BLaER1 treated with 17β-estradiol and CSF1 and Interleukin-3, amounts not matched to agents 10 nM and 100 nM (cell line): ENCODE data around the gene FAM13A.

ENCODE experiments used
- H3K27ac ChIP-seq, 11 experiments: shearing (Covaris generic); formaldehyde crosslinking; 2 replicates each; pipeline ENCODE4 v1.8.1; 2022
- H3K27me3 ChIP-seq, 11 experiments: shearing (Covaris generic); formaldehyde crosslinking; 2 replicates each; pipeline ENCODE4 v1.8.1; 2022
- H3K36me3 ChIP-seq, 11 experiments: shearing (Covaris generic); formaldehyde crosslinking; 2 replicates each; pipeline ENCODE4 v1.8.1; 2022
- H3K4me1 ChIP-seq, 10 experiments: shearing (Covaris generic); formaldehyde crosslinking; 2 replicates each; pipeline ENCODE4 v1.8.1; 2022
- H3K4me2 ChIP-seq, 11 experiments: shearing (Covaris generic); formaldehyde crosslinking; 2 replicates each; pipeline ENCODE4 v1.8.1; 2022
- H3K4me3 ChIP-seq, 10 experiments: shearing (Covaris generic); formaldehyde crosslinking; 2 replicates each; pipeline ENCODE4 v1.8.1; 2022
- H3K9ac ChIP-seq, 11 experiments: shearing (Covaris generic); formaldehyde crosslinking; 2 replicates each; pipeline ENCODE4 v1.8.1; 2022
- H3K9me3 ChIP-seq, 11 experiments: shearing (Covaris generic); formaldehyde crosslinking; replicated peaks in 1 of 11; 2 replicates each; pipeline ENCODE4 v1.8.1; 2022
- H4K20me1 ChIP-seq, 11 experiments: shearing (Covaris generic); formaldehyde crosslinking; 2 replicates each; pipeline ENCODE4 v1.8.1; 2022
- Cebpa-rat ChIP-seq, 11 experiments: shearing (Covaris generic); IDR thresholded peaks; 2 replicates each; pipeline ENCODE4 v1.8.1; 2022

The FAM13A gene

GRCh38 chr4:88796545-88796944 lies 260.4 kb downstream of the FAM13A start:
- no peak for TF ChIP-seq Cebpa-rat (IDR thresholded peaks at IDR 0.05)
- peaks cover 0 to 18% (median 4%) of the 10 kb centered on the region in 11 experiments; a peak in 9 of 22 replicates for H3K9me3 ChIP-seq
- no peak overlapping the region for H3K9ac ChIP-seq

DNA sequence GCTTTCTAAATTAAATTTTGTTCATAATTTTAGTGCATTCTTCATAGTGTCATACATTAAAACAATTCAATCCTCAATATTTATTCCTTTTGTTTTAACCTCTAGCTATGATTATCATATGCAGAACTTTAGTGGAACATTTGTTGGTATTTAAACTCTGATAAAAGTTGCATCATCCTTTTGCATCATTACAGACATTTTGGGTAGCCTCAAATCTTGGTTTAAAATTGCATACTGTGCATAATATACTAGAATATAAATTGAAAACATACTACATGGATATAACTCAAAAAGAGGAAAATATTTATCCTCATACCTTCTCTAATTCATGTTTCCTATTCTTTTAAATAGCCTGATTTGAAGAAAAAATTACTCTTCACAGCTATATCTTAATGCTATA lies 262.0 kb downstream of the FAM13A start:
- Histone ChIP-seq H3K4me2 (no peak overlapping the region), H3K4me1 (peaks cover 0 to 36% (median 0%) of the 10 kb centered on the region in 10 experiments; a peak in 8 of 20 replicates), H3K9ac (no peak overlapping the region), H3K27me3 (no peaks in the 10 kb centered on the region), H4K20me1 (peaks cover 0 to 63% (median 0%) of the 10 kb centered on the region in 11 experiments; a peak in 3 of 22 replicates), H3K36me3 (peaks cover 0 to 58% (median 0%) of the 10 kb centered on the region in 11 experiments; a peak in 7 of 22 replicates), H3K9me3 (peaks cover 0 to 18% (median 4%) of the 10 kb centered on the region in 11 experiments; a peak in 9 of 22 replicates), H3K4me3 (no peak overlapping the region), H3K27ac (no peak overlapping the region)
- no peak for TF ChIP-seq Cebpa-rat (IDR thresholded peaks at IDR 0.05)

More at GRCh38 chr4:88796545-88796944, 260.4 kb downstream of the FAM13A start:
- Histone ChIP-seq H3K36me3 (peaks cover 0 to 55% (median 0%) of the 10 kb centered on the region in 11 experiments; a peak in 6 of 22 replicates), H3K27me3 (no peaks in the 10 kb centered on the region), H3K4me2 (no peak overlapping the region), H3K27ac (no peak overlapping the region), H4K20me1 (peaks cover 0 to 62% (median 0%) of the 10 kb centered on the region in 11 experiments; a peak in 2 of 22 replicates), H3K4me1 (peaks cover 0 to 34% (median 0%) of the 10 kb centered on the region in 10 experiments; a peak in 8 of 20 replicates), H3K4me3 (no peak overlapping the region)

DNA sequence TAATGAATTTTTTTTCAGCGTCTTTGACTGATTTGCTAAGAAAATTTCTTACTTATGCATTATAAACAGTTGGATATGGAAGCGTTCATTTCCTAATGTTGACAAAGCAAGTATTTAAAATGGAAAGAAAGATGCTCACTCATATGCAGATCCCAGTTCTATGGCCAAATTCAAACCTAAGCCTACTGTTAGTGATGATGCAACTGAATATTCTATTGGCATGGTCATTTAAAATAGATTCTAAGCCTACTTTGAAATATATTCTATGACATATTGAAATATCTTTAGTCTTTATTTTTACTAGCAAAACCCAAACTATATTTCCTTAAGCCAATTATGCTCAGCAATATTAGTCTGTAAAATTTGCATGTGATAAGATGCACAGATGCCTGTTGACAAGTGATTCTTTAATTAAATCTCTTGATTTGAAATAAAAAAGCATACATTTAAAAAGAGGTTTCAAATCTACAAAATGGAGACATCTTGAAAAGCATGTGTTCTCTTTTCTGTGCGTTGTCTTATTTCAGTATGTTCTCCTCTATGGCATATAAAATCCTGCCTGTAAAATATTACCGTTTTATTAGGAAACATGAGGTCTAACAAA lies 262.8 kb downstream of the FAM13A start:
- Histone ChIP-seq H3K9me3 (peaks cover 0 to 18% (median 4%) of the 10 kb centered on the region in 11 experiments; a peak in 9 of 22 replicates), H3K4me3 (no peak overlapping the region), H3K9ac (no peak overlapping the region), H3K4me2 (no peak overlapping the region), H3K4me1 (peaks cover 0 to 36% (median 0%) of the 10 kb centered on the region in 10 experiments; a peak in 8 of 20 replicates), H3K36me3 (peaks cover 0 to 58% (median 0%) of the 10 kb centered on the region in 11 experiments; a peak in 7 of 22 replicates), H4K20me1 (peaks cover 0 to 63% (median 0%) of the 10 kb centered on the region in 11 experiments; a peak in 3 of 22 replicates), H3K27ac (no peak overlapping the region), H3K27me3 (no peaks in the 10 kb centered on the region)
- TF ChIP-seq Cebpa-rat (IDR thresholded peaks at IDR 0.05): no peak

- Histone ChIP-seq H3K9ac (no peak overlapping the region), H4K20me1 (peaks cover 0 to 66% (median 0%) of the 10 kb centered on the region in 11 experiments; a peak in 3 of 22 replicates), H3K27me3 (no peaks in the 10 kb centered on the region), H3K4me3 (no peak overlapping the region), H3K9me3 (peaks cover 0 to 18% (median 4%) of the 10 kb centered on the region in 11 experiments; a peak in 9 of 22 replicates), H3K4me2 (no peak overlapping the region; a peak in 1 of 22 replicates), H3K36me3 (peaks cover 0 to 58% (median 0%) of the 10 kb centered on the region in 11 experiments; a peak in 7 of 22 replicates), H3K27ac (no peak overlapping the region), H3K4me1 (peaks cover 0 to 36% (median 0%) of the 10 kb centered on the region in 10 experiments; a peak in 8 of 20 replicates)
- no peak for TF ChIP-seq Cebpa-rat (IDR thresholded peaks at IDR 0.05)
These were observed 263.5 kb downstream of the FAM13A start for GRCh38 chr4:88793475-88793874.

- peaks cover 0 to 58% (median 0%) of the 10 kb centered on the region in 11 experiments; a peak in 7 of 22 replicates for H3K36me3 ChIP-seq
- H3K27me3 ChIP-seq: no peaks in the 10 kb centered on the region
- peaks cover 0 to 69% (median 0%) of the 10 kb centered on the region in 11 experiments; a peak in 3 of 22 replicates for H4K20me1 ChIP-seq
- no peak for TF ChIP-seq Cebpa-rat (IDR thresholded peaks at IDR 0.05)
- peaks cover 0 to 36% (median 0%) of the 10 kb centered on the region in 10 experiments; a peak in 8 of 20 replicates for H3K4me1 ChIP-seq
- peak overlapping the region in 4 of 11 experiments; percentile 3 to 50 (median 33); a peak in 7 of 22 replicates for H3K4me2 ChIP-seq
- no peak overlapping the region for H3K9ac ChIP-seq
- H3K4me3 ChIP-seq: no peak overlapping the region
- H3K27ac ChIP-seq: peak overlapping the region in 2 of 11 experiments; percentile 44 to 54; a peak in 3 of 22 replicates
- H3K9me3 ChIP-seq: peaks cover 0 to 11% (median 4%) of the 10 kb centered on the region in 11 experiments; a peak in 9 of 22 replicates
These were observed 264.2 kb downstream of the FAM13A start for GRCh38 chr4:88792821-88793220.

DNA sequence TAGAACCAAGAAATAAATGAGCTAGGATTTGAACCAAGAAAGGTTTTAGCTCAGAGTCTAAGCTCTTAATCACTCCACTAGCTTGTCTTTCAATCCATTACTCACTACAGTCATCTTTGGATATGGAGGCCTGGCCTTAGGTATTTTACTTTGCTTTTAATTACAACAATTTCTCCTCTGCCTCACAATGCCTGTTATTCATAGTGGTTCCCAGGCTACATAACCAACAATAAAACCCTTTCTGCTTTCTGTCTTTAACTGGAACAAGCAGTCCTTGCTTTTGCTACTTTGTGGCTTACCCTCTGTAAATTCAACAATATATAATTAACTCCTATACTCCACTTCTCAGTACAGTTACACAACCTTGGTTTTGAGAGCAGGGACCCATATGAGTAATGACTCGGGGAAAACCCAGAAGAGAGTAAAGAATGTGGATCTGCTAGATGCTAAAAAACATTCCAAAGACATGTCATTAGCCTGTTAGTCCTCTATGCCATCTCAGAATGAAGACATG lies 264.7 kb downstream of the FAM13A start:
- Histone ChIP-seq H3K4me1 (peaks cover 0 to 36% (median 0%) of the 10 kb centered on the region in 10 experiments; a peak in 8 of 20 replicates), H3K9me3 (peaks cover 0 to 8% (median 4%) of the 10 kb centered on the region in 11 experiments; a peak in 9 of 22 replicates), H4K20me1 (peaks cover 0 to 74% (median 0%) of the 10 kb centered on the region in 11 experiments; a peak in 3 of 22 replicates), H3K27me3 (no peaks in the 10 kb centered on the region), H3K27ac (peak overlapping the region in 3 of 11 experiments; percentile 24 to 54 (median 44); a peak in 4 of 22 replicates), H3K4me2 (peak overlapping the region in 4 of 11 experiments; percentile 3 to 50 (median 33); a peak in 7 of 22 replicates), H3K4me3 (no peak overlapping the region), H3K9ac (no peak overlapping the region), H3K36me3 (peaks cover 0 to 58% (median 0%) of the 10 kb centered on the region in 11 experiments; a peak in 7 of 22 replicates)
- no peak for TF ChIP-seq Cebpa-rat (IDR thresholded peaks at IDR 0.05)

- no peak overlapping the region for H3K4me2 ChIP-seq
These were observed 265.7 kb downstream of the FAM13A start for GRCh38 chr4:88791274-88791673.

DNA sequence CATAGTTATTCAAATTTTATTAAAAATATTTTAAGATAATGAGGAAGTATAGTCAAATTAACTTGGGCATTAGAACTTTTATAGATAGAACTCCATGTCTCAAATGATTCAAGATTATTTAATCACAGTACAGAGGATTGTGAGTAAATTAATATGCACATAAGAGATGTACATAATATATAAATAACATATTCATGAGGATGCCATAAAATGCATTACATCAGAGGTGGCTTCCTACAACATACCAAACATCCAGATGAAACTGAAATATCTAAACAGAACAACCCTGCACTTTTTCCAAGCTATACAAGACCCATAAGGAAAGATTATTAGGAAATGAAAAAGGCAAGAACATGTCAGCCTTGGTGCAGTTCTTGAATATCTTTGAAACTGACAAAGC lies 268.1 kb downstream of the FAM13A start:
- Histone ChIP-seq H4K20me1 (peaks cover 0 to 86% (median 0%) of the 10 kb centered on the region in 11 experiments; a peak in 4 of 22 replicates), H3K27me3 (no peaks in the 10 kb centered on the region), H3K9ac (no peak overlapping the region), H3K4me2 (no peak overlapping the region), H3K4me3 (no peak overlapping the region), H3K9me3 (no peaks in the 10 kb centered on the region), H3K4me1 (peaks cover 0 to 30% (median 0%) of the 10 kb centered on the region in 10 experiments; a peak in 8 of 20 replicates), H3K27ac (no peak overlapping the region), H3K36me3 (peaks cover 0 to 79% (median 0%) of the 10 kb centered on the region in 11 experiments; a peak in 7 of 22 replicates)
- TF ChIP-seq Cebpa-rat (IDR thresholded peaks at IDR 0.05): no peak

More at GRCh38 chr4:88791274-88791673, 265.7 kb downstream of the FAM13A start:
- Histone ChIP-seq H3K9me3 (no peaks in the 10 kb centered on the region), H3K27ac (no peak overlapping the region), H3K27me3 (no peaks in the 10 kb centered on the region), H3K4me3 (no peak overlapping the region), H3K36me3 (peaks cover 0 to 63% (median 0%) of the 10 kb centered on the region in 11 experiments; a peak in 7 of 22 replicates), H3K4me1 (peaks cover 0 to 36% (median 0%) of the 10 kb centered on the region in 10 experiments; a peak in 8 of 20 replicates), H3K9ac (no peak overlapping the region), H4K20me1 (peaks cover 0 to 78% (median 0%) of the 10 kb centered on the region in 11 experiments; a peak in 3 of 22 replicates)
- no peak for TF ChIP-seq Cebpa-rat (IDR thresholded peaks at IDR 0.05)
